ENCODE results near the gene ADGRF5.

ADGRF5 gene

GRCh38 chr6:46937642-46938041 lies 15.9 kb upstream of the ADGRF5 start:
- intact Hi-C loops (cut with DNase I; ENCODE audit: low total_unique reads): no loop called here
- Histone ChIP-seq H3K4me1 (peaks cover 0 to 10% (median 1%) of the 10 kb centered on the region in 4 donors), H3K27ac (no peak overlapping the region), H3K4me3 (no peak overlapping the region), H3K27me3 (no peaks in the 10 kb centered on the region), H3K9me3 (no peaks in the 10 kb centered on the region), H3K36me3 (no peaks in the 10 kb centered on the region)
- no peak for TF ChIP-seq CTCF (IDR thresholded peaks at IDR 0.05)
- DNase-seq: no peak

DNA sequence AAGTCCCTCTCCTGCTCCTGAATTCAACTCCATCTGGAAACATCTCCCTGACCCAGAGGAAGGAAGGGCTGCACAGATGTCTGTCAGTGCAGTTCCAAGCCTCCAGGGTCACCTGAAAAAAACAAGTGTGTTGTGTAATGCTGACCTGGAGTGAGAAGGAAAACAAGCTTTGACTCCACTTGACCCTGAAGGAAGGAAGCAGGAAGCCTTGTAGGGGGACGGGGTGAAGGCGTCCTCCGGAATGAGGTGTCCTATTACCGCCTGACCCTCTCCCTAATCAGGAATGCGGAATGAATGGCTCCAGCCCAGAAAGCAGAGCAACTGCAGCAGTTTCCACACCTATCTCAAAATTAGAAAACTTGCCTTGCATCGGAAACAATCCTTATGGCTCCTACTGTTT lies 13.9 kb upstream of the ADGRF5 start:
- Histone ChIP-seq H3K36me3 (no peaks in the 10 kb centered on the region), H3K9me3 (no peaks in the 10 kb centered on the region), H3K4me1 (peaks cover 0 to 15% (median 2%) of the 10 kb centered on the region in 4 donors), H3K4me3 (no peak overlapping the region), H3K27me3 (no peaks in the 10 kb centered on the region), H3K27ac (no peak overlapping the region)
- no peak for DNase-seq
- no peak for TF ChIP-seq CTCF (IDR thresholded peaks at IDR 0.05)
- intact Hi-C loops (cut with DNase I; ENCODE audit: low total_unique reads): no loop called here

GRCh38 chr6:46933751-46934150 lies 12.0 kb upstream of the ADGRF5 start:
- intact Hi-C loops (cut with DNase I; ENCODE audit: low total_unique reads): no loop called here
- Histone ChIP-seq H3K27ac (no peak overlapping the region), H3K4me3 (no peak overlapping the region), H3K27me3 (no peaks in the 10 kb centered on the region), H3K36me3 (no peaks in the 10 kb centered on the region), H3K4me1 (peaks cover 0 to 15% (median 2%) of the 10 kb centered on the region in 4 donors), H3K9me3 (no peaks in the 10 kb centered on the region)
- no peak for DNase-seq
- no peak for TF ChIP-seq CTCF (IDR thresholded peaks at IDR 0.05)

- no peak overlapping the region for H3K27ac ChIP-seq
- no peaks in the 10 kb centered on the region for H3K36me3 ChIP-seq
- no peak for DNase-seq
- no peaks in the 10 kb centered on the region for H3K9me3 ChIP-seq
- intact Hi-C loops (cut with DNase I; ENCODE audit: low total_unique reads): no loop called here
- H3K27me3 ChIP-seq: no peaks in the 10 kb centered on the region
- H3K4me3 ChIP-seq: no peak overlapping the region
- peaks cover 0 to 15% (median 2%) of the 10 kb centered on the region in 4 donors for H3K4me1 ChIP-seq
- no peak for TF ChIP-seq CTCF (IDR thresholded peaks at IDR 0.05)
These were observed 11.0 kb upstream of the ADGRF5 start for GRCh38 chr6:46932526-46933319.

- intact Hi-C loops (cut with DNase I; ENCODE audit: low total_unique reads): no loop called here
- H3K4me3 ChIP-seq: no peak overlapping the region
- H3K4me1 ChIP-seq: peaks cover 0 to 25% (median 8%) of the 10 kb centered on the region in 4 donors
- no peak for TF ChIP-seq CTCF (IDR thresholded peaks at IDR 0.05)
- no peaks in the 10 kb centered on the region for H3K36me3 ChIP-seq
- H3K27me3 ChIP-seq: no peaks in the 10 kb centered on the region
- no peaks in the 10 kb centered on the region for H3K9me3 ChIP-seq
- DNase-seq: no peak
- H3K27ac ChIP-seq: no peak overlapping the region
These were observed 9.7 kb upstream of the ADGRF5 start for GRCh38 chr6:46931416-46931815.

Data from tibial artery (tissue), 4 donors.